ENCODE measurements around the gene MRPL55.

DNA sequence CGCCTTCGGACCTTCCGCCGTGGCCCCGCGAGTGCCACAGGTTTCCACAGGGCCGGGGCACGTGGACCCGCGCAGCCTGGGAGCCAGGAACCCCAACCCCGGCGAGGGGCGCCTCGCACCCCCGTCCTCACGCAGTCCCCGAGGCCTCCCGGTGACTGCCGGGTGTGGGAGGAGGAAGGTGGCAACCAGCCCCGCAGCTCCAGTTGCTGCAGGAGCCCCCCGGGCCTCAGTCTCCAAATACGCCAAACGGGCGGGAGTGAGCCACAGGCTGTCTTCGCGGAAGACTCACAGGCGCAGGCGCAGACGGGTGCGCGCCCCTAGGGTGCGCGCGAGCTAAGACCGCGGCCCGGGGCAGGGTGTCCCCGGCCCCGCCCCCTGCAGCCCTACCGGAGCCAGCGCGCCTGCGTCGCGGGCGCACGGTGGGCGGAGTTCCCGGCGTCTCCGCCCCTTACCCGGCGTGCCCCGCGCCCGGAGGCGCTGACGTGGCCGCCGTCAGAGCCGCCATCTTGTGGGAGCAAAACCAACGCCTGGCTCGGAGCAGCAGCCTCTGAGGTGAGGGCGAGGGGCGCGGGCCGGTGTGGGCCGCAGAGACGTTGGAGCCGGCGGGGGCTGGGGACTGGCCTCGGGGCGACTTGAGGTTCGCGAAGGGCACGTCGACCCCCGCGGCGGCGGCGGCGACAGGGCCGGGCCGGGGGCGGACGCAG lies 26.7 kb downstream of the MRPL55 start, which contains the start of gene ARF1:
- TF ChIP-seq, protein P1, sequence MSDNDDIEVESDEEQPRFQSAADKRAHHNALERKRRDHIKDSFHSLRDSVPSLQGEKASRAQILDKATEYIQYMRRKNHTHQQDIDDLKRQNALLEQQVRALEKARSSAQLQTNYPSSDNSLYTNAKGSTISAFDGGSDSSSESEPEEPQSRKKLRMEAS (IDR thresholded peaks at IDR 0.05) = peak; percentile 88
- TF ChIP-seq TAF1 (IDR thresholded peaks at IDR 0.05; ENCODE audit: low read depth) (peak; percentile 86), YY1 (IDR thresholded peaks at IDR 0.05; ENCODE audit: low read depth) (peak; percentile 94), EP300 (IDR thresholded peaks at IDR 0.05; ENCODE audit: borderline replicate concordance) (no peak), EGR1 (IDR thresholded peaks at IDR 0.05) (peak; percentile 36; the same call in 1 of the 2 replicates)
- TF ChIP-seq, protein P2, sequence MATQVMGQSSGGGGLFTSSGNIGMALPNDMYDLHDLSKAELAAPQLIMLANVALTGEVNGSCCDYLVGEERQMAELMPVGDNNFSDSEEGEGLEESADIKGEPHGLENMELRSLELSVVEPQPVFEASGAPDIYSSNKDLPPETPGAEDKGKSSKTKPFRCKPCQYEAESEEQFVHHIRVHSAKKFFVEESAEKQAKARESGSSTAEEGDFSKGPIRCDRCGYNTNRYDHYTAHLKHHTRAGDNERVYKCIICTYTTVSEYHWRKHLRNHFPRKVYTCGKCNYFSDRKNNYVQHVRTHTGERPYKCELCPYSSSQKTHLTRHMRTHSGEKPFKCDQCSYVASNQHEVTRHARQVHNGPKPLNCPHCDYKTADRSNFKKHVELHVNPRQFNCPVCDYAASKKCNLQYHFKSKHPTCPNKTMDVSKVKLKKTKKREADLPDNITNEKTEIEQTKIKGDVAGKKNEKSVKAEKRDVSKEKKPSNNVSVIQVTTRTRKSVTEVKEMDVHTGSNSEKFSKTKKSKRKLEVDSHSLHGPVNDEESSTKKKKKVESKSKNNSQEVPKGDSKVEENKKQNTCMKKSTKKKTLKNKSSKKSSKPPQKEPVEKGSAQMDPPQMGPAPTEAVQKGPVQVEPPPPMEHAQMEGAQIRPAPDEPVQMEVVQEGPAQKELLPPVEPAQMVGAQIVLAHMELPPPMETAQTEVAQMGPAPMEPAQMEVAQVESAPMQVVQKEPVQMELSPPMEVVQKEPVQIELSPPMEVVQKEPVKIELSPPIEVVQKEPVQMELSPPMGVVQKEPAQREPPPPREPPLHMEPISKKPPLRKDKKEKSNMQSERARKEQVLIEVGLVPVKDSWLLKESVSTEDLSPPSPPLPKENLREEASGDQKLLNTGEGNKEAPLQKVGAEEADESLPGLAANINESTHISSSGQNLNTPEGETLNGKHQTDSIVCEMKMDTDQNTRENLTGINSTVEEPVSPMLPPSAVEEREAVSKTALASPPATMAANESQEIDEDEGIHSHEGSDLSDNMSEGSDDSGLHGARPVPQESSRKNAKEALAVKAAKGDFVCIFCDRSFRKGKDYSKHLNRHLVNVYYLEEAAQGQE (IDR thresholded peaks at IDR 0.05; ENCODE audit: low read depth) = no peak
